HepG2 (cell line): ENCODE measurements around the gene FAM222B.

Experiments used
- BRCA1 ChIP-seq: sonication (generic); formaldehyde crosslinking; IDR thresholded peaks from 2 replicates; pipeline ENCODE4 v1.4.0; 2020; ENCODE audit warnings: missing genetic modification reagents
- CTCF ChIP-seq: sonication (generic); formaldehyde crosslinking; IDR thresholded peaks from 2 replicates; pipeline ENCODE4 v1.5.0; 2020; ENCODE audit warnings: mild to moderate bottlenecking, missing genetic modification reagents, moderate library complexity
- ELF4 ChIP-seq: sonication (generic); formaldehyde crosslinking; IDR thresholded peaks from 2 replicates; pipeline ENCODE4 v1.5.0; 2020; ENCODE audit warnings: missing genetic modification reagents, mild to moderate bottlenecking, moderate library complexity, borderline replicate concordance
- EZH2 ChIP-seq: conservative IDR thresholded peaks from 2 replicates; pipeline ENCODE4 v1.6.1; 2012; ENCODE audit warnings: mild to moderate bottlenecking, low read depth, low read length, moderate library complexity
- FOXJ3 ChIP-seq: sonication (generic); formaldehyde crosslinking; IDR thresholded peaks from 2 replicates; pipeline ENCODE4 v1.4.0; 2020; ENCODE audit warnings: missing genetic modification reagents, mild to moderate bottlenecking, borderline replicate concordance
- GMEB1 ChIP-seq: sonication (generic); formaldehyde crosslinking; IDR thresholded peaks from 2 replicates; pipeline ENCODE4 v1.5.1; 2020; ENCODE audit warnings: missing genetic modification reagents, mild to moderate bottlenecking, borderline replicate concordance
- MIER2 ChIP-seq: IDR thresholded peaks from 2 replicates; pipeline ENCODE4 v1.6.1; 2016; ENCODE audit warnings: missing biosample characterization, missing genetic modification reagents
- POLR2A ChIP-seq, 2 experiments: IDR thresholded peaks; 2 replicates each; pipeline ENCODE4 v1.6.1; 2011; ENCODE audit warnings: low read depth in 2 of 2, low read length in 2 of 2, mild to moderate bottlenecking in 1 of 2, moderate library complexity in 1 of 2; ENCODE audit not compliant: insufficient read depth in 1 of 2
- POLR2G ChIP-seq: fragments of 200-400 bp; formaldehyde crosslinking; IDR thresholded peaks from 2 replicates; pipeline ENCODE4 v1.6.1; 2018; ENCODE audit warnings: mild to moderate bottlenecking, low read depth, low read length, moderate library complexity
- RARA ChIP-seq: IDR thresholded peaks from 2 replicates; pipeline ENCODE4 v1.6.1; 2016; ENCODE audit warnings: missing genetic modification reagents, missing compliant biosample characterization
- TAF1 ChIP-seq: sonication (generic); formaldehyde crosslinking; IDR thresholded peaks from 2 replicates; pipeline ENCODE4 v1.4.0; 2020; ENCODE audit warnings: missing genetic modification reagents
- TCF7L2 ChIP-seq: IDR thresholded peaks from 2 replicates; pipeline ENCODE4 v1.6.1; 2011; ENCODE audit warnings: mild to moderate bottlenecking, low read depth, low read length, moderate library complexity
- ZNF232 ChIP-seq: sonication (generic); formaldehyde crosslinking; IDR thresholded peaks from 2 replicates; pipeline ENCODE4 v1.4.0; 2020; ENCODE audit warnings: missing genetic modification reagents, borderline replicate concordance
- ZSCAN25 ChIP-seq: sonication (generic); formaldehyde crosslinking; IDR thresholded peaks from 2 replicates; pipeline ENCODE4 v1.8.0; 2022; ENCODE audit warnings: mild to moderate bottlenecking, missing genetic modification reagents

DNA sequence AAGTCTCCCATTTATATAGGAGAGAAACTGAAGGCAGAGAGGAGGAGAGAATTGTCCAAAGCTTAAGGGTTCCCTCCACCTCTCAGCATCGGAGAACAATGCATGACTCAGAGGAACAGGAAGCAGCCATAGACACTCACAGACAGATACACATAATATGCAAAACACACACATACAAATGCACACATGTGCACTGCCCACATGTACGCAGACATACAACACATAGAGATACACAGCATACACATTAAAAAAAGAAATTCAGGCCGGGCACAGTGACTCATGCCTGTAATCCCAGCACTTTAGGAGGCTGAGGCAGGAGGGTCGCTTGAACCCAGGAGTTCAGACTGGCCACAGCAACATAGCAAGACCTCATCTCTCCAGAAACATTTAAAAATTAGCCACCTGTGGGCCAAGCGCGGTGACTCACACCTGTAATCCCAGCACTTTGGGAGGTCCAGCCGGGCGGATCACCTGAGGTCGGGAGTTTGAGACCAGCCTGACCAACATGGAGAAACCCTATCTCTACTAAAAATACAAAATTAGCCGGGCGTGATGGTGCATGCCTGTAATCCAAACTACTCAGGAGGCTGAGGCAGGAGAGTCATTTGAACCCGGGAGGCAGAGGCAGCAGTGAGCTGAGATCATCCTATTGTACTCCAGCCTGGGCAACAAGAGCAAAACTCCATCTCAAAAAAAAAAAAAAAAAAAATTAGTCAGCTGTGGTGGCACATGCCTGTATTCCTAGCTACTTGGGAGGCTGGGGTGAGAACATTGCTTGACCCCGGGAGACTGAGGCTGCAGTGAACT is 23.6 kb upstream of the FAM222B start:
- TF ChIP-seq CTCF (CRISPR knock-in tag) = no peak
- TF ChIP-seq ZSCAN25 (CRISPR knock-in tag) = no peak
- no peak for TF ChIP-seq RARA (CRISPR knock-in tag)
- TF ChIP-seq FOXJ3 = no peak
- no peak for TF ChIP-seq ELF4 (CRISPR knock-in tag)
- no peak for TF ChIP-seq ZNF232 (CRISPR knock-in tag)
- TF ChIP-seq TCF7L2 = no peak
- no peak for TF ChIP-seq BRCA1 (CRISPR knock-in tag)
- TF ChIP-seq EZH2 = no peak
- TF ChIP-seq POLR2A (IDR thresholded peaks at IDR 0.05; ENCODE audit: insufficient read depth in 1 of 2, low read depth in 2 of 2, low read length in 2 of 2) = no peak
- TF ChIP-seq MIER2 (CRISPR knock-in tag) = no peak
- TF ChIP-seq GMEB1 (CRISPR knock-in tag) = no peak
- TF ChIP-seq TAF1 = no peak
- no peak for TF ChIP-seq POLR2G
